Measurements from ENCODE around the gene EFCAB8.
"Not testable (repeated sequence)": the region's sequence is repeated elsewhere in the genome, so short reads cannot be mapped to it uniquely, and the experiment has no call there.

Gene EFCAB8

DNA sequence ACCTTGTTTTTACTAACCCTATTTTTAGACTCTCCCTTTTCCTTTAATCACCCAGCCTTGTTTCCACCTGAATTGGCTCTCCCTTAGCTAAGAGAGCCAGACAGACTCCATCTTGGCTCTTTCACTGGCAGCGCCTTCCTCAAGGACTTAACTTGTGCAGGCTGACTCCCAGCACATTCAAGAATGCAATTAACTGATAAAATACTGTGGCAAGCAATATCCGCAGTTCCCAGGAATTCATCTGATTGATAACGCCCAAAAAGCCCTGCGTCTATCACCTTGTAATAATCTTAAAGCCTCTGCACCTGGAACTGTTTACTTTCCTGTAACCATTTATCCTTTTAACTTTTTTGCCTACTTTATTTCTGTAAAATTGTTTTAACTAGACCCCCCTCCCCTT is 116.4 kb downstream of the EFCAB8 start:
- not testable (repeated sequence) for DNase-seq

GRCh38 chr20:32975698-32976674 is 117.3 kb downstream of the EFCAB8 start:
- no peak for DNase-seq

- DNase-seq: no peak
Measured at GRCh38 chr20:32976746-32977145, 118.0 kb downstream of the EFCAB8 start.

- DNase-seq: no peak
Measured at GRCh38 chr20:32977281-32978008, 118.7 kb downstream of the EFCAB8 start.

- DNase-seq: no peak
Measured at GRCh38 chr20:32978009-32978335, 119.2 kb downstream of the EFCAB8 start.

GRCh38 chr20:32979201-32979998 is 120.7 kb downstream of the EFCAB8 start:
- DNase-seq: no peak

DNA sequence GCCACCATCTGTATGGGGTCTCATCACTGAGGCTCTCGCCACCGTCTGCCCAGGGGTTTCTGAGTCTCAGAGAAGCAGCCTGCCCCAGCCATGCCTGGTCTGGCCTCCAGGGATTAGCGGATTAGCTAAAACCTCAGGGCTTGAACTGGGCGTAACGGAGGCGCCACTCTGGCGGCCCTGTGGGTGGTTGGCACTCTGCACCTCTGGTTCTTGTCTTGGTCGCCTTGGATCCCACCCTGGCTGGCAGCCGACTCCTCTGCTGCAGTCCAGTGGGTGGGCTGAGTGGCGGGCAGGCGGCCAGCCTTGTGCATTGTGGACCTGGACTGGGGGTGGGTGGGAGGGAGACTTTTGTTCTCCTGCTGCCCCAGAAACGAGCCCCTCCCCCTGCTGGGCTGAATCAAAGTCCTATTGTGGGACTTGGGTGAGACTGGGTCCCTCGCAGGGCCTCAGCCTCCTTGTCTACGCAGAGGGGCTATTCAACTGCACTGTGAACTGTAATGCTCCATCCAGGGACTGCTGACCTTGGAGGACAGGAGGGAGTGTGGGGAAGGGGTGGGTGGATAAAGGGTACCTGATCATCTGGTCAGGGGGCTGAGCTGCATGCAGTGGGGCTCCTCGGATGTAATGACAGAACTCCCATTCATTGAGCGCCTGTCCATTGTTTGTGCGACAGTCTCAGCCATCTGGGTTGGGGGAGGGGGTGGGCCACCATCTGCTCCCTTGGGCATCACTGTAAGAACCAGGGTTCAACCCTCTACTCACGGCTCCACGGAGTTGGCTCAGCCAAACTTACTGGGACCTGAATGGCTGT is 121.6 kb downstream of the EFCAB8 start:
- no peak for DNase-seq

DNA sequence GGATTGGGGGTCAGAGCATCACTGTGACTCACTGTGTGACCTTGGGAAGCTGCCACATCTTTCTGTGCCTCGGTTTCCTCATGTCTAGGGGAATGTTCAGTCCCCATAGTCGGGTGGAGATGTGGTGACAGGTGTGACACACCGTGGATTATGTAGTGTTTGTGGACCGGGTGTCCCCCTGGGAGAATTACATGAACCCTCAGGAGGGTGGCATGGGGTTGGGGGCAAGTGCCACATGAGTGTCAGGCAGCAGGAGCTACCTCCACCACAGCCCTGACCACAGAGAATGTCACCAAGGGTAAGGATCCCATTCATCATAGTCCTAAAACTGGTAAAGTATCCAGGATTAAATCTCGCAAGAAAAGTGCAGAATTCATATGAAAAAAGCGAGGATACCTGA is 122.3 kb downstream of the EFCAB8 start:
- no peak for DNase-seq

DNA sequence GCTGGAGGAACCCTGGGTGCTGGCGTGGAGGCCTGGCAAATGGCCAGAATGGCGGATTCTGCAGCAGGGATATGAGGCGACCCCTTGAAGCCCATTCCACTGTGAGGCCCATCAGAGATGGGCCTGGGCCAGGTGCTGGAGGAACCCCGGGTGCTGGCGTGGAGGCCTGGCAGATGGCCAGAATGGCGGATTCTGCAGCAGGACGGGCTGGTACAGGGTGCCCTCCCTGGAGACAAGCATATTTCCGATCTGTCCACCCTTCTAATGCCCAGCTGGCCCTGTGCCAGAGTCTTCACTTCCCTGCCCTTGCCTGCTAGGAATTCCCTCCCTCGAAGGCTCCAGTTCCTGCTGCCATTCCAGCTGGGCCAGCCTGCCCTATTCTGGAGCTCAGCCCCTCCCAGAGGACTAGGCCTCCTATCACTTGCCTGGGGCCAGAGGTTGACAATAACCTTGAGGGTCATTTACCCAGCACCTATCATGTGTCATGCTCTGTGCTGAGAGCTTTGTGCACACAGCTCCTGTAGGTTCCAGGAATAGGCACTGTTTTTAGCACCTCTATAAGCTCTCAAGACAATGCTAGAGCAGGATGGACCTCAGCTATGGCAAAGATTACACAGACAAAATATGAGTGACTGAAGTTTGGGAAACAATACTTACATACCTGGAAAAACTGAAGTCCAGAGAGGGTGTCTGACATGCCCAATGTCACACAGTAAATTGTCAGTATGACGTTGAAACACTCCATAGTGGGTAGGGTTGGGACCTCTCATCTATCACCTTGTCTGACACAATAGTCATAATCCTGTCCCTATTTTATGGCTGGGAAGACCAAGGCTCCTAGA is 124.1 kb downstream of the EFCAB8 start:
- DNase-seq: no peak

GRCh38 chr20:32983459-32984112 is 124.9 kb downstream of the EFCAB8 start:
- DNase-seq: no peak

- DNase-seq: no peak
Measured at GRCh38 chr20:32984196-32984595, 125.5 kb downstream of the EFCAB8 start.

- no peak for DNase-seq
Measured at GRCh38 chr20:32984631-32985354, 126.1 kb downstream of the EFCAB8 start.

DNA sequence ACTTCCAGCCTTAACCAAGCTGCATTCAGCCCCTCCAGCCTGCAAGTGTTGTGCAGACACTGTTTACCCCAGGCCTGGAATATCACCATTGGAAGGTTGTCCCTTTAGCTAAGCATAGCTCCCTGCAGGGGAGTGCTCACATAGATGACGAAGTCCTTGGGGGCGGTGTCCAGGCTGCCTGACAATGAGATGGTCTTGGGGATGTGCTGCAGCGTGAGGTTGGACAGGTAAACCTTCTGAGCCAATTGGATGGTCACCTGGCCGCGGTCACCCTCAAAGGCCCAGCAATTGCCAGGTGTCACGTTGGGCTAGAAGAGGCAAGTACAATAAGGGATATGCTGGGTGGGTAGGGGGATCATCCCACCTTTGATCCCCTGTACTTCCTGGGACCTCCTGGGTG is 126.9 kb downstream of the EFCAB8 start:
- no peak for DNase-seq

GRCh38 chr20:32986331-32986966 is 127.7 kb downstream of the EFCAB8 start:
- DNase-seq: no peak

DNA sequence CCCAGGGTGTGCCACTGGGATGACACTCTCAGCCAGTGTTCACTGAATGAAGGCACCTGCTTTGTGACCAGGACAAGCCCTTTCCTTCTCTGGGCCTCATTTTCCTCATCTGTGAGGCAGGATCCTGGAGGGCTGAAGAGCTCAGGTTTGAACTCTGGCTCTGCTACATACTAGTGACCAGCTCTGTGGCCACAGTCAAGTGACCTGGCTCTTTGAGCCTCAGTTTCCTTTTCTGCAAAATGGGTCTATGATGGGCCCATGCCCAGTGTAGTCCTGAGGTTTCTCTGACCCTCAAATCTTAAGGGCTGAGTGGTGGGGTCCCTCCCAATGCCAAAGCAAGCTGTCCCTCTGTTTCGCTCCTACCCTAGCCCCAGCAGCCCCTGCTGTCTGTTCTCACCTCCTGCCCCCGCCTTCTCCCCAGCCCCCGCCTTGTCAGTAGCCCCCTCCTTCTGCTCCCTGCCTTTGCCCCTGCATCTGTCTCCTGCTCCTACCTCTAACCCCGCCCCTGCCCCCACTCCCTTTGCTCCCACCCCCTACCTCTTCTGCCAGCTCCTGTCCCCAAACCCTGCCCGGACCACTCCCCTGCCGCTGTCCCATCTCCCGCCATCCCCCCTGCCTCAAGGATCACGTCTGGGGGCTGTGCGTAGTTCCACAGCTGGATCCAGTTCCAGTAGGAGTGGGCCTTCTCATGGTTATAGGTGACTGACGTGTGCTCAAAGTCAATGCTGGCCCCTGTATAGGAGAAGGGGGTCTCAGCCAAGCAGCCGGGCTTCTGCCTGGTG is 128.5 kb downstream of the EFCAB8 start:
- no peak for DNase-seq

DNA sequence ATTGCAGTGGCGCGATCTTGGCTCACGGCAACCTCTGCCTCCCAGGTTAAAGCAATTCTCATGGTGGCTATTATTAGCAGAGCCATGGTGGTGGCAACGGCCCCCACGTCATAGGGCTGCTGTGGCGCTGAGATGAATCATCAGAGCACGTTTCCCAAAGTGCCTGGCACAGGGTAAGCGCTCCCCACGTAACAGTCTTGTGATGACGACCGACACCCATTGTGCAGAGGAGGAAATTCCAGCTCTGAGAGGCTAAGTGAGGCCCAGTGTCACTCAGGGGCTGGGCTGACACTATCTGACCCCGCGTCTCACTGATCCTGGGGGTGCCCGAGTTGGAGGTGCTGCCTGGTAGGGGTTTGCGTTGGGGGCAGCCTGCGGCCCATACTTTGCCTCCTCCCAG is 129.3 kb downstream of the EFCAB8 start:
- no peak for DNase-seq

GRCh38 chr20:32989507-32990283 is 131.0 kb downstream of the EFCAB8 start:
- DNase-seq: no peak

- no peak for DNase-seq
Measured at GRCh38 chr20:32990426-32990825, 131.7 kb downstream of the EFCAB8 start.
